Glutamatergic neuron (in vitro differentiated cells): ENCODE measurements around the gene NME8. TPM values are rescaled to one million over a fixed set of nuclear protein-coding genes. Genes with fewer than 3 reads are reported as not detected.
A peak's percentile ranks its signal among the peaks of the same experiment; 100 is the strongest.

ENCODE experiments used
- DNase-seq: peaks from one replicate; pipeline ENCODE4 v3.0.0; 2022
- H3K27ac Mint-ChIP-seq: one replicate; pipeline ENCODE4 v1.8.0; 2020; ENCODE audit warnings: mild to moderate bottlenecking, mixed read lengths, inconsistent platforms; ENCODE audit not compliant: unreplicated experiment
- H3K27me3 Mint-ChIP-seq: one replicate; pipeline ENCODE4 v1.8.0; 2020; ENCODE audit warnings: mild to moderate bottlenecking, moderate library complexity, mixed read lengths, inconsistent platforms; ENCODE audit not compliant: unreplicated experiment
- H3K36me3 Mint-ChIP-seq: one replicate; pipeline ENCODE4 v1.8.0; 2020; ENCODE audit warnings: mild to moderate bottlenecking, mixed read lengths, inconsistent platforms; ENCODE audit not compliant: unreplicated experiment
- H3K4me1 Mint-ChIP-seq: one replicate; pipeline ENCODE4 v1.8.0; 2020; ENCODE audit warnings: mild to moderate bottlenecking, low read depth, mixed read lengths, inconsistent platforms; ENCODE audit not compliant: unreplicated experiment
- H3K4me3 Mint-ChIP-seq: one replicate; pipeline ENCODE4 v1.8.0; 2020; ENCODE audit warnings: mild to moderate bottlenecking, mixed read lengths, inconsistent platforms; ENCODE audit not compliant: unreplicated experiment
- H3K9me3 Mint-ChIP-seq: one replicate; pipeline ENCODE4 v1.8.0; 2020; ENCODE audit warnings: mild to moderate bottlenecking, moderate library complexity, mixed read lengths, inconsistent platforms; ENCODE audit not compliant: unreplicated experiment
- total RNA-seq: library from RNA; stranded (reverse); fragmentation: NEBNext Ultra II Directional; extraction: Animal tissue kit (Norgen Biotek cat#: 25700); gene quantifications from one replicate; pipeline ENCODE4 v1.2.1, GENCODE V29; 2021; ENCODE audit not compliant: unreplicated experiment
- TF ChIP-seq, protein P1 (sequence below): fragments of 200-600 bp; sonication (generic); IDR thresholded peaks from one replicate; pipeline ENCODE4 v1.5.0; 2021; ENCODE audit not compliant: partially characterized antibody, unreplicated experiment

The NME8 gene
- total RNA-seq, 1 donor from 2014 or later: not detected

- Mint-ChIP-seq H3K27me3 (peaks cover 10% of the 10 kb centered on the region), H3K36me3 (peaks cover 9% of the 10 kb centered on the region), H3K27ac (no peak overlapping the region), H3K4me3 (no peak overlapping the region), H3K9me3 (peaks cover 11% of the 10 kb centered on the region), H3K4me1 (peaks cover 8% of the 10 kb centered on the region)
- TF ChIP-seq, protein P1, sequence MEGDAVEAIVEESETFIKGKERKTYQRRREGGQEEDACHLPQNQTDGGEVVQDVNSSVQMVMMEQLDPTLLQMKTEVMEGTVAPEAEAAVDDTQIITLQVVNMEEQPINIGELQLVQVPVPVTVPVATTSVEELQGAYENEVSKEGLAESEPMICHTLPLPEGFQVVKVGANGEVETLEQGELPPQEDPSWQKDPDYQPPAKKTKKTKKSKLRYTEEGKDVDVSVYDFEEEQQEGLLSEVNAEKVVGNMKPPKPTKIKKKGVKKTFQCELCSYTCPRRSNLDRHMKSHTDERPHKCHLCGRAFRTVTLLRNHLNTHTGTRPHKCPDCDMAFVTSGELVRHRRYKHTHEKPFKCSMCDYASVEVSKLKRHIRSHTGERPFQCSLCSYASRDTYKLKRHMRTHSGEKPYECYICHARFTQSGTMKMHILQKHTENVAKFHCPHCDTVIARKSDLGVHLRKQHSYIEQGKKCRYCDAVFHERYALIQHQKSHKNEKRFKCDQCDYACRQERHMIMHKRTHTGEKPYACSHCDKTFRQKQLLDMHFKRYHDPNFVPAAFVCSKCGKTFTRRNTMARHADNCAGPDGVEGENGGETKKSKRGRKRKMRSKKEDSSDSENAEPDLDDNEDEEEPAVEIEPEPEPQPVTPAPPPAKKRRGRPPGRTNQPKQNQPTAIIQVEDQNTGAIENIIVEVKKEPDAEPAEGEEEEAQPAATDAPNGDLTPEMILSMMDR: no peak
- no peak for DNase-seq
Measured at GRCh38 chr7:37918526-37918925, 70.1 kb downstream of the NME8 start.

DNA sequence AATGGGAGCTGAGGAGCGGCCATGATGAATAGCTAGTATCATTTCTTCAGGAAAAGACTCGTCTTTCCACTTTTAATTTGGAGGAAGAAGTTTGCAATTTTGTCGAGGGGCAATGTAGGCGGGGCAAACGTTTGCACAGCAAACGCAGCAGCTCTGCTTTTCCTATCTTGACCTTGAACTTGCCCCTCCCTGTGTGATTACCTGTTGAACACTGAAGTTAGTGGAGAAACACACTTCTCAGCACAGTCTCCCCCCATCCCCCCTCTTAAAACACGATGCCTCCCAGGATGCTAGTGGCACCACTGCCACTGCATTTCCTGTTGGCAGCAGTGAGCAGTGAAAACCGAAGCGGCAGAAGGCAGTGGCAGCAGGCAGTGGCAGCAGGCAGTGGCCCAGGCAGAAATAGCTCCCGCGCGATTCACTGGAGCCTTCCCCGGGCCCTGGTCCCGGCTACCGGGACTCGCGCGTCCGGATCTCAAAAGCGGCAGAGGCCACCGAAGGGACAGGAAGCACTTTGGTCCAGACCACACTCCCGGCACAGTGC lies 72.0 kb downstream of the NME8 start, which contains the start of gene EPDR1:
Gene EPDR1 (plus strand): TSS at position 336 of the 544 bp plus-strand sequence. CDS start 300 bp downstream, outside the sequence.
- H3K4me1 Mint-ChIP-seq: peaks cover 8% of the 10 kb centered on the region
- TF ChIP-seq, protein P1: peak; percentile 42
- DNase-seq: peak; percentile 64
- peak within 1 kb of the TSS; percentile 88 for H3K27ac Mint-ChIP-seq
- peaks cover 11% of the 10 kb centered on the region for H3K9me3 Mint-ChIP-seq
- H3K4me3 Mint-ChIP-seq: peak within 1 kb of the TSS; percentile 91
- peaks cover 9% of the 10 kb centered on the region for H3K36me3 Mint-ChIP-seq
- H3K27me3 Mint-ChIP-seq: peaks cover 7% of the 10 kb centered on the region

GRCh38 chr7:37920849-37921805 lies 72.7 kb downstream of the NME8 start:
- DNase-seq: peak; percentile 50
- H3K9me3 Mint-ChIP-seq: peaks cover 11% of the 10 kb centered on the region
- peaks cover 8% of the 10 kb centered on the region for H3K4me1 Mint-ChIP-seq
- TF ChIP-seq, protein P1: no peak
- peak overlapping the region; percentile 88 for H3K27ac Mint-ChIP-seq
- peaks cover 13% of the 10 kb centered on the region for H3K36me3 Mint-ChIP-seq
- peak overlapping the region; percentile 91 for H3K4me3 Mint-ChIP-seq
- H3K27me3 Mint-ChIP-seq: peaks cover 7% of the 10 kb centered on the region

DNA sequence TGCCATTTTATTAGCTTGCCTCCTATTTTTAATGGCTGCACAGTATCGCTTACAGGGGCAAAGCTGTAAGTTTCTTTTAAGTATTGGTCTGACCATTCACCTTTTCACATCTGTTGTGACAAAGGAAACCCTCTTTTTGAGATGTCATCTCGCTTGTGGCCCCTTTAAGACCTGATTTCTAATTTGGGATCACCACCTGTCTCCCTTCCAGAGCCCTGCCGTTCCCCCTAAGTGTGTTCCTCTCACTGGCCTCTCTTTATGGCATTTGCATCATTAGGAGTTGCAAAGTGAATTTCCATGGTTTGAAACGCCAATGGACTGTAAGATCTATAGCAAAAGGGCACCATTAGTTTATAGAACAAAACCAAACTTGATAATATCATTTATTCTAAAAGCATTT lies 73.5 kb downstream of the NME8 start:
- Mint-ChIP-seq H3K36me3 (peaks cover 15% of the 10 kb centered on the region), H3K4me3 (peak overlapping the region; percentile 85), H3K4me1 (peaks cover 8% of the 10 kb centered on the region), H3K27ac (no peak overlapping the region), H3K27me3 (peaks cover 7% of the 10 kb centered on the region), H3K9me3 (peaks cover 11% of the 10 kb centered on the region)
- TF ChIP-seq, protein P1: no peak
- DNase-seq: no peak
